Epithelial cell of proximal tubule (primary cell): ENCODE results near the gene METTL9. TPM values are rescaled to one million over a fixed set of nuclear protein-coding genes. Genes with fewer than 3 reads are reported as not detected.
"Not testable (repeated sequence)": the region's sequence is repeated elsewhere in the genome, so short reads cannot be mapped to it uniquely, and the experiment has no call there.

Experiments
- DNase-seq: peaks from one replicate; pipeline ENCODE4 v3.0.0-alpha.2; 2011; ENCODE audit warnings: low read depth
- H3K4me3 ChIP-seq: 2 replicates; pipeline ENCODE4 v1.5.1; 2011; ENCODE audit warnings: low read depth, mild to moderate bottlenecking, low read length
- total RNA-seq: library from RNA; depleted of rRNA; stranded (reverse); fragments of >200 nt; gene quantifications from 2 replicates; pipeline ENCODE4 v1.2.3, GENCODE V29; 2015
- TF ChIP-seq, protein P1 (sequence below): conservative IDR thresholded peaks from 2 replicates; pipeline ENCODE4 v1.5.1; 2012; ENCODE audit warnings: low read depth, mild to moderate bottlenecking, low read length

Gene METTL9
- total RNA-seq, 1 donor from 2014 or later = 149 TPM

DNA sequence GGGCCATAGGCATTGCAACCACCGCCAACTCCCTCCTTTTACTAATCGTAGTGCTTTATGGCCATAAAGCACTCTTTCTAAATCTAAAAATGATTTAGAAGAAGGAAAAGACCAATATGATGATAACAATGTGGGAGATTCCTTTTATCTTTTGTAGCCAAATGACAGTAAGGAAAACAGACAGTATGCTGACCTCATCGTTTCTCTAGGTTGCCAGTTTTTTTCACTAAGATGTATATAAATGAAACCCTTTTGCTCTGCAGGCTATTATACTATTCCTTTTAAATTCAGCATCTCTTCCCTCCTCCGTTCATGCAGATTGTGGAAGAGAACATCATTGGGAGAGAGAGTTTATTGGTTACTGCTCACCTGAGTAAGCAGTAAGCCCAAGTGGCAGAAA, 89.7 kb downstream of the METTL9 start:
- DNase-seq = no peak
- TF ChIP-seq, protein P1, sequence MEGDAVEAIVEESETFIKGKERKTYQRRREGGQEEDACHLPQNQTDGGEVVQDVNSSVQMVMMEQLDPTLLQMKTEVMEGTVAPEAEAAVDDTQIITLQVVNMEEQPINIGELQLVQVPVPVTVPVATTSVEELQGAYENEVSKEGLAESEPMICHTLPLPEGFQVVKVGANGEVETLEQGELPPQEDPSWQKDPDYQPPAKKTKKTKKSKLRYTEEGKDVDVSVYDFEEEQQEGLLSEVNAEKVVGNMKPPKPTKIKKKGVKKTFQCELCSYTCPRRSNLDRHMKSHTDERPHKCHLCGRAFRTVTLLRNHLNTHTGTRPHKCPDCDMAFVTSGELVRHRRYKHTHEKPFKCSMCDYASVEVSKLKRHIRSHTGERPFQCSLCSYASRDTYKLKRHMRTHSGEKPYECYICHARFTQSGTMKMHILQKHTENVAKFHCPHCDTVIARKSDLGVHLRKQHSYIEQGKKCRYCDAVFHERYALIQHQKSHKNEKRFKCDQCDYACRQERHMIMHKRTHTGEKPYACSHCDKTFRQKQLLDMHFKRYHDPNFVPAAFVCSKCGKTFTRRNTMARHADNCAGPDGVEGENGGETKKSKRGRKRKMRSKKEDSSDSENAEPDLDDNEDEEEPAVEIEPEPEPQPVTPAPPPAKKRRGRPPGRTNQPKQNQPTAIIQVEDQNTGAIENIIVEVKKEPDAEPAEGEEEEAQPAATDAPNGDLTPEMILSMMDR = no peak
- H3K4me3 ChIP-seq = no peak overlapping the region

- DNase-seq, H3K4me3 ChIP-seq: not testable (repeated sequence)
Measured at GRCh38 chr16:21690967-21691366, 91.6 kb downstream of the METTL9 start.

GRCh38 chr16:21694609-21695008, 95.2 kb downstream of the METTL9 start:
- no peak for DNase-seq
- no peak overlapping the region for H3K4me3 ChIP-seq
- TF ChIP-seq, protein P1 = no peak

DNA sequence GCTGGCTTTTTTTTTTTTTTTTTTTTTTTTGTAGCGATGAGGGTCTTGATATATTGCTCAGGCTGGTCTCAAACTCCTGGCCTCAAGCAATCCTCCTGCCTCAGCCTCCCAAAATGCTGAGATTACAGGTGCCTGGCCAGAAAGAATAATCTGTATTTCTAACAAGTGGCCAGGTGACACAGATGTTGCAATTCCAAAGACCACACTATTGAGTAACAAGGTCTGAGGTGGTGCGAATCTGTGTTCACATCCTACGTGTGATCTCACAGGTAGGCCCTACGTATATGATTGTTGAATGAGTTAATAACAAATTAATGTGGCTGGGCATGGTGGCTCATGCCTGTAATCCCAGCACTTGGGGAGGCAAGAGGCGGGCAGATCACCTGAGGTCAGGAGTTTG, 97.7 kb downstream of the METTL9 start:
- H3K4me3 ChIP-seq = no peak overlapping the region

GRCh38 chr16:21698169-21699032, 99.0 kb downstream of the METTL9 start:
- H3K4me3 ChIP-seq = no peak overlapping the region
- DNase-seq = no peak
- TF ChIP-seq, protein P1 = no peak

More for the DNA sequence above, 97.7 kb downstream of the METTL9 start:
- DNase-seq = no peak
- TF ChIP-seq, protein P1 = no peak

DNA sequence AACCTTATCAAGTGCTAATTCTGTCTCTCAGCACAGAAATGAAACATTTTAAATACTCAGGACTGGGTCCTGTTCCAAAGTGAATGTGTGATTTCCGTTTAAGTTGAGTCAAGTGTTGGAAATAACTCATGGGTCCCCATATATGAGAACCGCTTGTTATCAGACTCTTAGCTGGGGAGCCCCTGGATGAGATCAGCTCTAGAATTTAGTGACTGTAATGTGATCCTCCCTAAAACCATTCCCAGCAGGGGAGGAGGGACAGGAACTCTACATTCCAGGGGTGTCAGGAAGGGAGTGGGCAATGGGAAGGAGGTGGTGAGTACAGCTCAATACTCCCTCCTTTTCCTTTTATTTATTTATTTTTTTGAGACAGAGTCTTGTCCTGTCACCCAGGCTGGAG, 101.9 kb downstream of the METTL9 start:
- H3K4me3 ChIP-seq = no peak overlapping the region
- no peak for DNase-seq
- TF ChIP-seq, protein P1 = no peak

DNA sequence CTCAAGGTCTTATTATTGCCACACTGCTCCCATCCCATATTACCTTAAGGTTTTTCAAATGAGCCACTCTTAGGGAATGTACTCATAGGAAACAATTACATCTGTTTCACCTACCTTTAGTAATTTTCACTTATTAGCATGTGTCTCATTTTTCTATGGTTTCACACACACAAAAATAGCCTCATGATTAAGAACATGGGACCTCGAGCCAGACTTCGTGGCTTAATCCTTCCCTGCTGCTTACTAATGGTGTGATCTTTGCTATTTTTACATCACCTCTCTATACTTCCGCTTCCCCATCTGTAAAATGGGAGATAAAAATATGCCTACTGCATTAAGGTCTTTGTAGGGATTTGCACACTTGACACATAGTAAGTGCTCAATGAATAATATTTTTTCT, 102.9 kb downstream of the METTL9 start:
- H3K4me3 ChIP-seq = no peak overlapping the region
- TF ChIP-seq, protein P1 = no peak
- no peak for DNase-seq
